ENCODE results near the gene SLC29A1. TPM values are rescaled to one million over a fixed set of nuclear protein-coding genes. Genes with fewer than 3 reads are reported as not detected.
A peak's percentile ranks its signal among the peaks of the same experiment; 100 is the strongest.

The SLC29A1 gene
- total and polyA plus RNA-seq, 2 of the 8 experiments (the other 6 are each of a cell fraction or from before 2014, with no cell fraction given): 187 to 558 TPM

DNA sequence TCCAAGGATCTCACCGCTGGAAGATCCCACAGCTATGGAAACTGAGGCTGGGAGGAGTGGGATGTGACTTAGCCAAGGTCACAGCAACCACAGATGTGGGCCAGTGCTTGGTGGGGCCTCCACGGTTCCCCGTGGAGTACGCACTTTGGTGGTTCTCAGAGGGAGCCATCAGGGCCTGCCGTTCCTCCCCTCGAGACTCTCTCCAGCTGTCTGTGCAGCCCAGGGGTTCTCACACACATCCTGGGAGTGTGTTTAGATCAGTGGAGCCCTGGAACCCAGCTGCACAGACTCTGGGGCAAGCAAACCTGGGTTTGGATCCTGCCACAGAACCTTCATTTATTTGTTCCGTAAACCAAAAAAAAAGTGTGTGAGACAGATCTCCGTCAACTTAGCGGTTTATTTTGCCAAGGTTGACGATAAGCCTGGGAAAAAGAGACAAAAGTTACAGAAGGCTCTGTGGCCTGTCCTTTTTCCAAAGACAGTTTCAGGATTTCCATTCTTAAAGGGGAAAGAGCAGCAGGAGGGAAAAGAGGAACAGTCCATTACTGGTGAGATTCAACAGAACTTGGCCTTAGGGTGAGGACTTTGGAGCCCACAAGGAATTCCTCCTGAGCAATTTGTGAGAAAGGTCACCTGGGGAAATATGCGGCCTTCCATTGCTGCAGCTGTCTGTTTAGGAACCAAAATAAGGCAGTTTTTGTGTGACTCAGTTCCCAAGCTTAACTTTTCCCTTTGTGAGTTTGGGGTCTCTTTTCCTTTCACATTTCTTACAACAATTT, 20.2 kb upstream of the SLC29A1 start (continued):
- TF ChIP-seq CHD2 (IDR thresholded peaks at IDR 0.05; ENCODE audit: low read length): no peak
- TF ChIP-seq SP2 (IDR thresholded peaks at IDR 0.05; ENCODE audit: low read length): 0 out of 2 replicates have a peak, but pooled peaks have one; percentile 2
- no peak for TF ChIP-seq RXRA (IDR thresholded peaks at IDR 0.05; ENCODE audit: insufficient read depth, low read depth, low read length)
- no peak for TF ChIP-seq SIX5 (IDR thresholded peaks at IDR 0.05; ENCODE audit: low read depth, low read length)
- no peak for TF ChIP-seq KDM5A (IDR thresholded peaks at IDR 0.05; ENCODE audit: low read length)
